Ishikawa (cell line): ENCODE results near the gene ERC1.

Experiments used
- CEBPB ChIP-seq: IDR thresholded peaks from 2 replicates; pipeline ENCODE4 v1.6.1; 2012
- CREB1 ChIP-seq: IDR thresholded peaks from 2 replicates; pipeline ENCODE4 v1.6.1; 2012; ENCODE audit warnings: low read depth
- EP300 ChIP-seq: IDR thresholded peaks from 2 replicates; pipeline ENCODE4 v1.6.1; 2012; ENCODE audit warnings: borderline replicate concordance
- FOXM1 ChIP-seq: IDR thresholded peaks from 2 replicates; pipeline ENCODE4 v1.6.1; 2012; ENCODE audit warnings: low read depth, borderline replicate concordance
- NFIC ChIP-seq: IDR thresholded peaks from 2 replicates; pipeline ENCODE4 v1.6.1; 2012
- RAD21 ChIP-seq: IDR thresholded peaks from 2 replicates; pipeline ENCODE4 v1.6.1; 2012; ENCODE audit warnings: low read depth
- TAF1 ChIP-seq: IDR thresholded peaks from 2 replicates; pipeline ENCODE4 v1.6.1; 2012; ENCODE audit warnings: low read depth, mild to moderate bottlenecking
- TCF12 ChIP-seq: IDR thresholded peaks from 2 replicates; pipeline ENCODE4 v1.6.1; 2012; ENCODE audit warnings: low read depth
- TEAD4 ChIP-seq: IDR thresholded peaks from 2 replicates; pipeline ENCODE4 v1.6.1; 2012
- YY1 ChIP-seq: IDR thresholded peaks from 2 replicates; pipeline ENCODE4 v1.6.1; 2012; ENCODE audit warnings: low read depth
- ZBTB7A ChIP-seq: IDR thresholded peaks from 2 replicates; pipeline ENCODE4 v1.6.1; 2012; ENCODE audit warnings: low read depth
- TF ChIP-seq, protein P1 (sequence below): IDR thresholded peaks from 2 replicates; pipeline ENCODE4 v1.6.1; 2012
- TF ChIP-seq, protein P2 (sequence below): IDR thresholded peaks from 2 replicates; pipeline ENCODE4 v1.6.1; 2012; ENCODE audit warnings: low read depth, mild to moderate bottlenecking

GRCh38 chr12:1343422-1343821 lies 352.4 kb downstream of the ERC1 start:
- TF ChIP-seq RAD21 = no peak
- TF ChIP-seq, protein P1, sequence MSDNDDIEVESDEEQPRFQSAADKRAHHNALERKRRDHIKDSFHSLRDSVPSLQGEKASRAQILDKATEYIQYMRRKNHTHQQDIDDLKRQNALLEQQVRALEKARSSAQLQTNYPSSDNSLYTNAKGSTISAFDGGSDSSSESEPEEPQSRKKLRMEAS = no peak
- TF ChIP-seq, protein P2, sequence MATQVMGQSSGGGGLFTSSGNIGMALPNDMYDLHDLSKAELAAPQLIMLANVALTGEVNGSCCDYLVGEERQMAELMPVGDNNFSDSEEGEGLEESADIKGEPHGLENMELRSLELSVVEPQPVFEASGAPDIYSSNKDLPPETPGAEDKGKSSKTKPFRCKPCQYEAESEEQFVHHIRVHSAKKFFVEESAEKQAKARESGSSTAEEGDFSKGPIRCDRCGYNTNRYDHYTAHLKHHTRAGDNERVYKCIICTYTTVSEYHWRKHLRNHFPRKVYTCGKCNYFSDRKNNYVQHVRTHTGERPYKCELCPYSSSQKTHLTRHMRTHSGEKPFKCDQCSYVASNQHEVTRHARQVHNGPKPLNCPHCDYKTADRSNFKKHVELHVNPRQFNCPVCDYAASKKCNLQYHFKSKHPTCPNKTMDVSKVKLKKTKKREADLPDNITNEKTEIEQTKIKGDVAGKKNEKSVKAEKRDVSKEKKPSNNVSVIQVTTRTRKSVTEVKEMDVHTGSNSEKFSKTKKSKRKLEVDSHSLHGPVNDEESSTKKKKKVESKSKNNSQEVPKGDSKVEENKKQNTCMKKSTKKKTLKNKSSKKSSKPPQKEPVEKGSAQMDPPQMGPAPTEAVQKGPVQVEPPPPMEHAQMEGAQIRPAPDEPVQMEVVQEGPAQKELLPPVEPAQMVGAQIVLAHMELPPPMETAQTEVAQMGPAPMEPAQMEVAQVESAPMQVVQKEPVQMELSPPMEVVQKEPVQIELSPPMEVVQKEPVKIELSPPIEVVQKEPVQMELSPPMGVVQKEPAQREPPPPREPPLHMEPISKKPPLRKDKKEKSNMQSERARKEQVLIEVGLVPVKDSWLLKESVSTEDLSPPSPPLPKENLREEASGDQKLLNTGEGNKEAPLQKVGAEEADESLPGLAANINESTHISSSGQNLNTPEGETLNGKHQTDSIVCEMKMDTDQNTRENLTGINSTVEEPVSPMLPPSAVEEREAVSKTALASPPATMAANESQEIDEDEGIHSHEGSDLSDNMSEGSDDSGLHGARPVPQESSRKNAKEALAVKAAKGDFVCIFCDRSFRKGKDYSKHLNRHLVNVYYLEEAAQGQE = no peak
- no peak for TF ChIP-seq ZBTB7A
- no peak for TF ChIP-seq EP300
- TF ChIP-seq NFIC = no peak
- no peak for TF ChIP-seq TAF1
- TF ChIP-seq CEBPB = no peak
- TF ChIP-seq TCF12 = no peak
- TF ChIP-seq CREB1 = no peak
- no peak for TF ChIP-seq FOXM1
- no peak for TF ChIP-seq TEAD4
- no peak for TF ChIP-seq YY1
